GM21576 (cell line): ENCODE results near the gene RAB11A.

Source experiments
- ATAC-seq: cut with Tn5 transposase; IDR thresholded peaks from one replicate; pipeline ENCODE4 v1.9.1; 2021; ENCODE audit warnings: mild to moderate bottlenecking, moderate library complexity; ENCODE audit not compliant: unreplicated experiment

The RAB11A gene

DNA sequence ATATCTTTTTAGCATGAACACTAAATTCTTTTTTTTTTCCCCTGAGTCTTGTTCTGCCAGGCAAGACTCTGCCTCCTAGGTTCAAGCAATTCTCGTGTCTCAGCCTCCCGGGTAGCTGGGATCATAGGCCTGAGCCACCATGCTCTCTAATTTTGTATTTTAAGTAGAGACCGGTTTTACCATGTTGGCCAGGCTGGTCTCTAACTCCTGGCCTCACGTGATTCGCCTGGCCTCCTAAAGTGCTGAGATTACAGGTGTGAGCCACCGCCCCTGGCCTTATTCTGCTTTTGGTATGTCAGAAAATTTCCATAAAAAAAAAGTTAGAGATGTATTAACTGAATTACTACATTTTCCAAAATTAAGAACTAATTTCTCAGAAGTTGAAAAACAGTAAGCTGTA, 14.3 kb downstream of the RAB11A start:
- ATAC-seq, result no peak

DNA sequence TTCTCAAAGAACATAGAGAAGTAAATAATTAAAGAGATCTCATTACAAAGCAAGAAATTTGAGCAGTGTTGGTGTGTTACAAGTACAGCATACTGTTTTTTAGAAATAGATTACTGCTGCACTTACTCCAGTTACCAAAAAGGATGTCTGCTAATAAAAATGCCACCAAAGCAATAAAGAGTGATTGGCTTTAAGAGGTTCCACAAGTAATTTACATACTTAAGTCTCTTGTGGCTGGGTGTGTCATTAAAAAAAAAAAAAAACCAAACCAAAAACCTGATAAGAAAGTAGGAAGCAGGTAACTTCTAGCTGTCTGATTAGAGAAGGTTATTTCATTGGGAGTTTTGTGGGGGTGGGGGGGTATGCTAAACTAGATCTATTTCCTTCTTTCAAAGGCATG, 15.2 kb downstream of the RAB11A start:
- no peak for ATAC-seq

DNA sequence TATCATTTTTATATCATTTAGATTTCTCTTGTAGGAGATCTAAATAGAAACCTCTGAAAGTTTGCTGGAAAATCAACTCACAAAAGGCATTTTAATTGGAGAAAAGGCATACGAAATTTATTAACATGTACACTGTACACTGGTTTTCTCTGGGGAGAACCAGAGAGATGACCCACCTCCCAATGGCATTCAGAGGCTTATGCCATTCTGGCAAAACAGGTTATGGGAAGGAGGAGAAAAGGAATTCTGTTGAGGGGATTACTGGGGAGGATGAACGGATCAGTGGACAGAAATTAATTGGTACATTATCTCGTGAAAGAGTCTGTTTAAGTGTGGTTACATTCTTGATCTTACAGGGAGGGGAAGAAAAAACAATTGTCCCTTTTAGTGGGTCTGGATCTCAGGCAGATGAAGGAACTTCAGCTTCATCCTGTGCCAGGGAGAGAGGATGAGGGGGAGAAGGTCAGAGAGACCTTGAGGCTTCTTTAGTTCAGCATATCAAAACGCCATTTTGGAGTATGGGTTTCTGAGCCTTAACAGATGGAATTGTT, 16.5 kb downstream of the RAB11A start:
- no peak for ATAC-seq

DNA sequence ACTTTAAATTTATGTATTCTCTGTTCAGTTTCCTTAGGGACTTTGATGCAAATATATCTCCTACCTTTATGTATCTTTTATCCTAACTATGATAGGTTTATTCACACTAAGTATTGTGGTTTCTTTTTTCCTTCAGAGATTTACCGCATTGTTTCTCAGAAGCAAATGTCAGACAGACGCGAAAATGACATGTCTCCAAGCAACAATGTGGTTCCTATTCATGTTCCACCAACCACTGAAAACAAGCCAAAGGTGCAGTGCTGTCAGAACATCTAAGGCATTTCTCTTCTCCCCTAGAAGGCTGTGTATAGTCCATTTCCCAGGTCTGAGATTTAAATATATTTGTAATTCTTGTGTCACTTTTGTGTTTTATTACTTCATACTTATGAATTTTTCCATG, 18.3 kb downstream of the RAB11A start:
- ATAC-seq, result no peak

DNA sequence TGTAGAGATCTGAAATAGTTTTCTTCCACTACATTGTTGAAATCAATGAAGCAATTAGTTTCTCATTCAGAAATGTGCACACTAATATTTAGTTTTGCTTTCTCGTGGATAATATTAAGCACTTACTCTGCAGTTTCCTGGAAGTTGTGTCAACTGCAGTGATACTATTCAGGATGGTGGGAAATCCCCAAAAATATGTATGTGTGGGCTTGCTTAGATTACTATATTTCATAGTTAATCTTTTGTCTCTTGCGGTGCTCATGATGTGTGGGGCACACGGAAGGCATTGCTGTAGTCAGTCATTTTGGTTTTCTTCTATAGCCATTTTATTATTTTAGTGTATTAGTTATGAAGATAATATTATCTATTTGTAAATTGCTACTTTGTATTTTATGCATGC, 19.7 kb downstream of the RAB11A start:
- ATAC-seq, result no peak

DNA sequence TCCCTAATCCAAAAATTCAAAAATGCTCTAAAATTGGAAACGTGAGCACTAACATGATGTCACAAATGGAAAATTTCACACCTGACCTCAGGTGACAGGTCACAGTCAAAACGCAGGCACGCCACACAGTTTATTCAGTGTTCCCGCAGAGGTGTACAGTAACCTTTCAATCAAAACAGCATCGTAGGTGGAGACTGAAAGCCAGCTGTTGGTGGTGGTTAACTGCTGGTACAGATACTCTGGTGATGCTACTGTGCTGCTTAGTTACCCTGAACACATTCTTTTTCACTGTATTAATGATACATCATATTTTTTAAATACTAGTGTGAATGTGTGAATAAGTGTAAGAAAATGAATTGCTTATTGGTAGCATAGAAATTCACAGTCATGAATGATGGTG, 23.8 kb downstream of the RAB11A start:
- no peak for ATAC-seq

DNA sequence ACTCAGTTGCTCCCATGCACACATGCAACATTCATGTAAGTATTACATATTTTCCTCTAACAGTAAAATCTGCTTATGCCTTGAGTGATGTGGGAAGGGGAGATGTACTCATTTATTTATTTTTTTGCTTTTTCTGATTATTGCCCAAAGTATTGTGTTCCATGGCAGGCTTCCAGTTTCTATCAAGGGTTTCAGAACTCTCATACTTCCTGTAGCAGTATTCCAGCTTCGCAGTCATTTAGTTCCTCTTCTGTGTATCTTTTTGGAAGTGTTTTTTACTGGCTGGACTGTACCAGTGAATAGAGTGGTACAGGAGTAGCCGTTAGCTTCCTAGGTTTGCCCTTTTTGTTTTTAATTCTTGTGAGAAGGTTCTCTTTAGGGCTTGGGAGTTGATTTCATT, 26.9 kb downstream of the RAB11A start:
- ATAC-seq, result no peak

DNA sequence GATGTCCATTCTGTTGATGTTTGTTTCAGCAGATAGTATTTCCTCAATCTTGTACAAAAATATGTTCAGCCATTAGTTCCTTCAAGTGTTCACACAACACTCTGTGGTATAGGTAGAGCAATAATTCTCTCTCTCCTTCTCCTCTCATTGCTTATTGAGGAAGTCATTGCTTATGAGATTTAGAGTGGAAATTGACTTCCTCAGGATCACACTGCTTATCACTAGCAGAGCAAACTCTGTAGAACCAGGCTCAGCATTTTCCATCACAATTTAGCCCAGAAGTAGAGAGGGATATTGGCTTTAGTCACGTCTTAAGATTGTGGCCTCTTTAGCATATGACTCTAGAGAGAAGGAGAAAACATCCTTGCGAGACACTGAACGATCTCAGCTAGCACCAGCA, 31.2 kb downstream of the RAB11A start:
- ATAC-seq, result no peak

DNA sequence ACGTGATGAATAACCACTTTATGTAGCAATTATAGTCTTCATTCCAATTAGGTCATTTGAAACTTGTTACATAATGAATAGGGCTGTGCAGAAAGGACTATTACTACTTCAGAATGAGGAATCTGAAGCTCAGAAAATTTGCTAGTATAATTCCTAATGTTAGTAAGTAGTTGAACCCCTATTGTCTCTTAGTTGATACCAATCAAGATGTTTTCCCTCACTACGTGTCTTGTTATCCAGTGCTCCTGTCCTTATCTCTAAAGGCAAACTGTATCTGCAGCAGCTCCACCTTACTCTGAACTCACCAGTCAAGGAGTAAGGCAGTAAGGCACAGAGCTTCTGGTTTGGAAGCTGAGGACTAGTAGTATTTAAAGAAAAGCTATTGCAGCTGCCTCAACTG, 32.0 kb downstream of the RAB11A start:
- no peak for ATAC-seq

DNA sequence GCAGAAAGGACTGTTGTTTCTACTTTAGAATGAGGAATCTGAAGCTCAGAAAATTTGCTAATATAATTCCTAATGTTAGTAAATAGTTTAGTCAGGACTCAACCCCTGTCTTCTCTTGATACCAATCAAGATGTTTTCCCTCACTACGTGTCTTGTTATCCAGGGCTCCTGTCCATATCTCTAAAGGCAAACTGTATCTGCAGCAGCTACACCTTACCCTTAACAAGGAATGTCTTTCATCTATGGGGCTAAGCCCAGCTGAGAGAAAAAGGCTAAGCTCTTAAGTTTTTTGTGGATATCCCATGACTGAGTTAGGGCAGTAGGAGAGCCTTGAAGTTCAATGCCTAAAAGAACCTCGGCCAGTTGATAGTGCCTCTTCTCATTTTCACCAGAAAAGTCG, 32.5 kb downstream of the RAB11A start:
- ATAC-seq, result no peak

DNA sequence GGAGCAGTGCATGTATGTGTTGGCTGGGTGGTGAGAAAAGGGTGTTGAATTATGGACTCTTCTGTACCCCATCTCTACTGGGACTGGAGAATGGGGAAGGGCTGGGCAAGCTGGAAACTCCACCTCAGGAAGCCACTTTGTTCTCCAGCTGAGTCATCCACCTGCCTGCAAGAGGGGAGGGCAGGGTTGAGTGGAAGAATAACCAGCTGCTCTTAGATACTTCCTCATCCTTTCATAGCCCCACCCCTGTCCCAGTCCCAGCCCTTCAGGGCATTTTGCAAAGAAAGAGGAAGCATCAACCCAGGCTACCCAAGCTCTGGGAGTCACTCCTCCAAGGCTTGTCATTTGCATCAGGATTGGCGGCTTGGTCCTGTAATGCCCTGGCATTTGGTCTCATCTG, 33.1 kb downstream of the RAB11A start:
- peak; percentile 65 for ATAC-seq

DNA sequence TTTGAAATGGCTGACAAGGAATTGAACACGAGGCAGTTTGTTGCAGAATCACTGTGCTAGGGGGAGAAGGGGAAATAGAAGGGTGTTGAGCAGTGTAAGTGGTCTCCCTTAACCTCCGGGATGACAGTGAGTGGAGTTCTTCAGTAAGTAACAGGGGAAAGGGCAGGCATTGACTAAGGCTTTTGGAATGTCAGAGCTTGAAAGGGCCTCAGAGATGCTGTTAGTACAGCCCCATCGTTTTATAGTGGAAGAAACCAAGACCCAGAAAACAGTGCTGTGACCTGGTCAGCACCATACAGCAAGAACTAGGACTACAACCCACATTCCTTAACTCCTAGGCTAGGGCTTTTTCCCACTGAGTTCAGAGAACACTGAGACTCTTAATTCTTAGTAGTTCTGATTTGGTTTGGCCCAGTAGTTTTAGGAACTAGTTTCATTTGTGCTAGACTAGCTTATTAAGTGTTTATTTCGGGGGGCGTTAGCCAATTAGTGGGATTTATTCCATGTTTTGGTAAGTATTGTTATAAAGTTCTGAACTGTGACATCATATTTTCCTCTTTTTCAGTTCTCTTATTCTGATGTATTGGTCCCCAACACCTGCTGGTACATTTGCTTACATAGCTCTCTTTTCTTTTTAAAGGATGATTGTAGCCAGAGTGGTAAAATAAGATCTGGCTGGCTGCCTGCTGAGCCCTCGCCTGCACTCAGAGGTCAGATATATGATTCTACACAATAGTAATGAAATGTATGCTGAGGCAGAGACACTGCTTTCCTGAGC, 34.2 kb downstream of the RAB11A start:
- ATAC-seq, result no peak

DNA sequence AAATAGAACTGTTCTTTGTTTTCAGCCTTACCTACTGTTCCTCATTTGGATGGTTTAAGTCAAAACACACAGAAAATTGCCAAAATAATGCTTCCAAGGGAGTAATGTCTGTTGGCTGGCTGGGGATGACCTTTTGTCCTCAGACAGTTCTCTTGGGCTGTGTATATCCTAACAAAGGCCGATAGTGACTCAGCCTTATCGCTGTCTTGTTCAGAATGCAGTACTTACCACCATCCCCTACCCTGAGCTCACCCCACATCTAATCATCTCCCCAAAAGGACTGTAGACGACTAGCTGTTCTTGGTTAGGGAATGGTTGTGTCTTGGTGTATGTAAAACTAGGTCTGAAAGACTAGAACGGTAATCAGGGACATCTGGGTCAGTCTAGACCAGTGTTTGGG, 35.0 kb downstream of the RAB11A start:
- no peak for ATAC-seq

DNA sequence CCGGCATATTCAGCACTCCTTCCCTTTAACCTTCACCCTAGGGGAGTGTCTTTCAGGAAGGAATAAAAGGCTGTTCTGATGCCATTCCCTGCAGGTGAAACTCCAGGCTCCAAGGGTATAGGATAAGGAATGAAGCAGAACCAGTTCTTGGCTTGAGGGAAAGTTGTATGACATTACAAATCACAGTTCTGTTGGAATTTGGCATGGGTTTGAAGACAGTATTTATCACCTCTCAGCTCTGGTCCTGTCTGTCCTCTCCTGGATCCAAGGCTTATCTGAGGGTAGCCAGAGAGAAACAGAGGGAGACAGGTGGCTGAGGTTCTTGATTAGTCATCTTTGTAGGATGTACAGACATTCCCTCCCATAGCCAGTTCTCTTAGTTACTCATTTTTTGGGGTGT, 37.1 kb downstream of the RAB11A start:
- ATAC-seq, result no peak

DNA sequence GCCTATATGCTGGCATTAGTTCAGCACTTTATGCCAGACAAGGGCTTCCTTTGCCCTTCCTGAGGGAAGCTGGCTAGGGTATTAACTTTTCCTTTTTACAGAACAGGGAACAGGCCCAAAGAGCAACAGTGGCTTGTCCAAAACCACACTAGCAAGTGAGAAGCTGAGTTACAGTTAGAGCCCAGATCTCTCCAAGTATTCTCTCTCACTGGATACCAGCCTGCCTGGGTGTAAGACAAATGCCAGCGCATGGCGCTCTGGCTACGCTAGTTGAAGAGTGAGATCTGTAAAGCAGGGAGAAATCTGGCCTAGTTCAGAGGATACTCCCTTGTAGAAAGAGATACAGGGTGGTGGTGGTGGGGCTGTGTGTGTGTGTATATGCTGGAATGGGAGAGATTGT, 38.4 kb downstream of the RAB11A start:
- ATAC-seq, result no peak

DNA sequence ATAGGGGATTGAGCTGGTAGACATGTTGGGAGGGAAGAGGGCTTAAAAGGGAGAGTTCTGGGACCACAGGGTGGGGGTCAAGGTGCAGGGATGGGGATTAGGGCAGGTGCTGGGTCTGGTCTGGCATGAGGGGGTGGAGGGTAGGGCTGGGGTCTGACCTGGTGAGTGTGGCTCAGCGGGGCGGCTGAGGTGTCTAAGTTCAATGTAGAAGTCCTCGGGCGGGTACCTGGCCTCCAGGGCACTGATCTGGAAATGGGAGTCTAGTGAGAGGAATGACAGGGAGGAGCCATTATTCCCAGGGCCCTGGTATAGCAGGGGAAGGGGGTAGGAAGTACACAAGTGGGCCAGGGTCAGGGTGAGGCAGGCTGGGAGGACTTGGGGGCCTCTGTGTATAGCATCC, 39.6 kb downstream of the RAB11A start:
- ATAC-seq, result no peak

DNA sequence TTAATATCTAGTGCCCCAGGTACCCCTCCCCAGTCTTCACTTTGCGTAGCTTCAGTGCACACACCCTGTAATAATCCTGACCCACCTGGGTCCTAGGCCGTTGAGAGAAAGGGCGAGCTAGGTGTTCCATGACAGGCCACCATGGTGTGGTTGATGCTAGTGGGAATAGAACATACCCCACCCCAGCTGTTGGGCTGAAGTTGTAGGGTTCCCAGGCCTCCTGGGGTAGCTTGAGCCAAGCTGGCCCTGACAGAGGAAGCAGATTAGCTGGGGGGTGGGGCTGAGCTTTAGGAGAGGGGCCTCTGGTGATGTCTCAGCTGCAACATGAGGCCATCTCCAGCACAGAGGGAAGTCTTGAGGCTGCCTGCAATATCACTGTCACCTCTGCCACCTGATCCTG, 40.5 kb downstream of the RAB11A start:
- no peak for ATAC-seq

DNA sequence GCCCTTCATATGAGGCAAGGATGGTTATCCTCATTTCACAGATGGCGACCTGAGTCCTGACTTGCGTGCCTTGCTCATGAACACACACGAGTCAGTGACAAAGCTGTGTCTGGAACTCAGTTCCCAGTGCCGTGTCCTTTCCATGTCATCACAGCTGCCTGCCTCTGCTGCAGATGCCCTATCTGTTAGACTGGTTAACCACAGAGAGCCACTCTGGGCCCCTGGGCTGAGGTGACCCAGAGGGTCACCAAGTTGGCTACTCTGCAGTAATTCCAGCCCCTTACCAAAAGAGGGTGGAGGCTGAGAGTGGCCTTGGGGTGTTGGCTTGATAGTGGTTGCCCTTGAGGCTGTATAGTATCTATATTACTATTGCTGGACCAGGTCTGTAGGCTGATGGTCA, 41.0 kb downstream of the RAB11A start:
- ATAC-seq, result no peak

DNA sequence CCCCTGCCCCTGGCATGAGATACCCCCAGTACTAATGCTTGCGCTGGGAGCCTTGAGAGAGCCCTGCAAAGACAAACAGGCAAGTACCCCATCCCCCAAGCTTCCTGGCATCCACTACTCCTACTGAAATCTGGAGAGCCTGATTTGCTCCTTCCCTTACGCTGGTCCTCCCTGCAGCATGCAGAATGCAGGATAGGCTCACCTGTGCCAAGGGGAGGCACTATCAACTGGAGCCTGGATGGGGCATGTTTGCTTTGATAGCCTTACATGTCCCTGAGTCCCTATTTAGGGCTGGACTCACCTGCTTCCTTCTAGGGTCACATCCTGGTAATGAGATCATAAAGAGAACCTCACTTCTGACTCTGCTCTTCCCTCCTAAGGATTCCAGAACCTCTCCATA, 42.9 kb downstream of the RAB11A start:
- ATAC-seq, result no peak

DNA sequence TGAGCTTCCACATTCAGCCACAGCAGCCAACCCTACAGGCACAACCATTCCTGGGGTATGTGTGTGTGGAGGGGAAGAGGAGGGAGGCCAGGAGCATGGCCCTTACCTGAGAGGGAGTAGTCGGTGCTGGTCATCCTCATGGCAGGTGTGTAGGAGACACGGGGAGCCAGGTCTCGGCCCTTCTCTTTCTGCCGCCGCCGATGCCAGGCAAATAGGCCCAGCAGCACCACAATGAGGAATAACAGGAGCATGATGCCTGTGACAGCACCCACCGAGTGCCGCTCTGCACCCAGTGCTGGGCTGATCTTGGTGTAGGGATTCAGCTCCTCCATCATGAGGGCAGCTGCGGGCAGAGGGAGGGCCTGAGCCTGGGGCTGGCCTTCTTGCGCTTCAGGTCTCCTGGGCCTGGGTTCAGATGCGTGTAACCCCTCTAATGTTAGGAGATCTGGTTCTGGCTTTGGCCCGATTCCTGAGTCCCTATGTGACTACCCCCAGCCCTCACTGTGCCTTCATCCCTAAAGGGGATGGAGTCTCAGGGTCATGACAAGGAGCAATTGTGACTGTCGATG, 44.4 kb downstream of the RAB11A start:
- ATAC-seq, result no peak

DNA sequence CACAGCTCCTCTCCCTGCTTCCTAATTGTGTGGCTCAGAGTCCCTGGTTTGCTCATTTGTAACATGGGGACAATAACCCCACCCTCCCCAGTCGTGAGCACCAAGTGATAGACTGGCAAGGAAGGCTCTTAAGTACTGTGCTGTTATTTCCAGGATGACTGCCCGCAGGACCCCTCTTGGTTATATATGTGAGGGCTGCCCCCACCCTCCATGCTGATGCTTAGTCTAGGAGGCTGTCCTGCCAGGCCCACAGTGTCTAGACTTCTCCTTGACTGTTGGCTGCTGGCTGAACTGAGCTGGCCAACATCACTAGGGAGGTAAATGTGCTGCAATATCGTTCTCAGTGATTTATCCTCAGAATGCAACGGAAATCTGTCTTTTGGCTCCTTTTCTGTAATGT, 45.1 kb downstream of the RAB11A start:
- no peak for ATAC-seq

DNA sequence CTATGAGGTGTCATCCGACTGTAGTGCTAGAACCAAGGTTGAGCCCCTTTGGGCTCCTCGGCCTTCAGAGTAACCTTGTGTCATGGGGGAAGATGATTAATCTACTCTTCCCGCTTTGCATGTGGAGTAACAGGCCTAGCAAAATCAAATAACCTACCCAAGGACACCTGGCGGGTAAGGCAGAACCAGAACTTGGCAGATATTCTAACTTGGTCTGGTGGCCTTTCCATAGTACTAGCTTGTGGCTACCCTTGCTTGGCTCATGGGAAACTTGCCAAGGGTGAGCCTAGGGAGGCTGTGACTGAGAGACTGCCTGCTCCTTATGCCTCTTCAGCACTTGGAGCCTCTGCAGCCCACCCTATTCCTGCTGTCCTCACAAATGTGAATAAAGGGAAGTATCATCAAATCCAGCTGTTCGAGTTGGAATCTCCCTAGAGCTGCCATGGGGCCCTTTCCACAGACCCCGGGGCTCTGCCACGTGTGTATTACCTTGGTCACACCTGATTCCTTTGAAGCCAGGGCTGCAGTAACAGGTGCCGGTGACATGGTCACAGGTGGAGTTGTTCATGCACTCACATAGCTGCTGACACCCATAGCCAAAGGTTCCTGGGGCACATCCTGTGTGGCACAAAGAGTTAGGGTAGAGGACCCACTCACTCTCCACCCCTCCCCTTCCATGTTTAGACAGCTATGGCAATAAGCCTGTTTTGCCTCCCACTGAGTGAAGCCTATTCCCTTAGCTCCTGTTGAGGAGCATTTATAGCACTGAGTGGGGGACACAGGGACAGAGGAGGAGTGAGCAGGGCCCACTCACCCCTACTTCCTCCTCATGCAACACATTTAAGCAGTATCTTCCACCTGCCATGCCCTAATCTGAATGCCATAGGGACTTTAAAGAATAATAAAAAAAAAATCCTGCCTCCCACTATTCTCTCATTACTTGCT, 46.0 kb downstream of the RAB11A start:
- no peak for ATAC-seq
